Adrenal gland (tissue), 5 donors: ENCODE measurements around the gene EPM2A.

Source experiments
- POLR2A ChIP-seq, 2 donors: fragments of 450-650 bp; IDR thresholded peaks; one replicate each; pipeline ENCODE4 v1.6.1; 2017; ENCODE audit warnings: antibody characterized with exemption in 2 of 2, mild to moderate bottlenecking in 2 of 2, moderate library complexity in 1 of 2
- TF ChIP-seq, protein P1 (sequence below), 6 experiments: fragments of 450-650 bp in 4 of 6; fragments of 200-600 bp in 2 of 6; sonication (generic) in 1 of 6; IDR thresholded peaks; 1 replicate in 5 of 6; 2 replicates in 1 of 6; pipeline versions ENCODE4 v1.5.1 to v1.8.0; 2016 to 2021; ENCODE audit warnings: antibody characterized with exemption in 6 of 6, mild to moderate bottlenecking in 2 of 6, moderate library complexity in 1 of 6
- donor health status: DM: no; HTN: no; CAD: no.

DNA sequence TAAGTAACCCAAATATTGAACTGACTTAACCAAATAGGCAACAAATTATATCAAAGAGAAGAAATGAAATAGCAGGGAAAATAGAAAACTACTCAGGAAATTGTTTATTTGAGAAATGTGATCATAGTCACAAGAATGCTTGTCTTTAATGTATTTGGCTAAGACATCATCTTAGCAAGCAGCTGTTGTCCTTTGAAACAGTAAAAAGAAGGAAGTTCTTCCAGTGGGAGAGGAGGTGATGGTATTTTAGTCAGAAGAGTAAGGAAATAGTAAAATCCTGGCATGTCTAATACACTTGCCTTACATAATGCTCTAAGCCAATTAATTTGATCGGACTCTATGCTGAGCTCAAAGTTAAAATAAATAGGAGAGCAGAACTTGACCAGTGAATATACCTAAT lies 126.5 kb downstream of the EPM2A start:
- TF ChIP-seq POLR2A (IDR thresholded peaks at IDR 0.05), result no peak
- TF ChIP-seq, protein P1, sequence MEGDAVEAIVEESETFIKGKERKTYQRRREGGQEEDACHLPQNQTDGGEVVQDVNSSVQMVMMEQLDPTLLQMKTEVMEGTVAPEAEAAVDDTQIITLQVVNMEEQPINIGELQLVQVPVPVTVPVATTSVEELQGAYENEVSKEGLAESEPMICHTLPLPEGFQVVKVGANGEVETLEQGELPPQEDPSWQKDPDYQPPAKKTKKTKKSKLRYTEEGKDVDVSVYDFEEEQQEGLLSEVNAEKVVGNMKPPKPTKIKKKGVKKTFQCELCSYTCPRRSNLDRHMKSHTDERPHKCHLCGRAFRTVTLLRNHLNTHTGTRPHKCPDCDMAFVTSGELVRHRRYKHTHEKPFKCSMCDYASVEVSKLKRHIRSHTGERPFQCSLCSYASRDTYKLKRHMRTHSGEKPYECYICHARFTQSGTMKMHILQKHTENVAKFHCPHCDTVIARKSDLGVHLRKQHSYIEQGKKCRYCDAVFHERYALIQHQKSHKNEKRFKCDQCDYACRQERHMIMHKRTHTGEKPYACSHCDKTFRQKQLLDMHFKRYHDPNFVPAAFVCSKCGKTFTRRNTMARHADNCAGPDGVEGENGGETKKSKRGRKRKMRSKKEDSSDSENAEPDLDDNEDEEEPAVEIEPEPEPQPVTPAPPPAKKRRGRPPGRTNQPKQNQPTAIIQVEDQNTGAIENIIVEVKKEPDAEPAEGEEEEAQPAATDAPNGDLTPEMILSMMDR (IDR thresholded peaks at IDR 0.05), result no peak
